Suprapubic skin (tissue), 4 donors: ENCODE results near the gene CLEC18A.
"Not testable (repeated sequence)": the region's sequence is repeated elsewhere in the genome, so short reads cannot be mapped to it uniquely, and the experiment has no call there.

Source experiments
- CTCF ChIP-seq, 2 donors: fragments of 200-600 bp in 1 of 2; fragments of 450-650 bp in 1 of 2; sonication (generic) in 1 of 2; IDR thresholded peaks; one replicate each; pipeline ENCODE4 v1.5.1; 2016 to 2019; ENCODE audit warnings: antibody characterized with exemption in 2 of 2, mild to moderate bottlenecking in 1 of 2, moderate library complexity in 1 of 2
- EP300 ChIP-seq: sonication (generic); formaldehyde crosslinking; IDR thresholded peaks from one replicate; pipeline ENCODE4 v1.6.1; 2017; ENCODE audit warnings: antibody characterized with exemption
- POLR2A ChIP-seq, 2 donors: fragments of 450-650 bp; IDR thresholded peaks; one replicate each; pipeline ENCODE4 v1.6.1; 2017; ENCODE audit warnings: antibody characterized with exemption in 2 of 2, mild to moderate bottlenecking in 2 of 2, moderate library complexity in 2 of 2
- POLR2AphosphoS5 ChIP-seq, 3 donors: sonication (generic); formaldehyde crosslinking; IDR thresholded peaks; one replicate each; pipeline ENCODE4 v1.6.1; 2017; ENCODE audit warnings: antibody characterized with exemption in 3 of 3

- TF ChIP-seq POLR2AphosphoS5 (IDR thresholded peaks at IDR 0.05); CTCF (IDR thresholded peaks at IDR 0.05); POLR2A (IDR thresholded peaks at IDR 0.05); EP300: not testable (repeated sequence)
Measured at GRCh38 chr16:69952116-69952515, 982 bp downstream of the CLEC18A start.
